ENCODE data around the gene ABCA3. TPM values are rescaled to one million over a fixed set of nuclear protein-coding genes. Genes with fewer than 3 reads are reported as not detected.

ABCA3 gene
- total RNA-seq, 2 experiments from 2014 or later = 7.0 to 7.7 TPM

GRCh38 chr16:2329532-2329931 is 11.0 kb downstream of the ABCA3 start:
- ChIA-PET POLR2A (no interaction called here), CTCF (no interaction called here)
- Mint-ChIP-seq H3K4me1 (ENCODE audit: low read depth) (no peaks in the 10 kb centered on the region), H3K36me3 (ENCODE audit: low read depth) (no peaks in the 10 kb centered on the region), H3K27ac (no peak overlapping the region), H3K27me3 (no peaks in the 10 kb centered on the region), H3K9me3 (no peaks in the 10 kb centered on the region), H3K4me3 (no peak overlapping the region)
- no peaks in the 10 kb centered on the region for H3K4me1 ChIP-seq (ENCODE audit: insufficient read depth, low read length)
- ATAC-seq (ENCODE audit: poor library complexity) (no peak), DNase-seq (no peak)
- intact Hi-C loops (cut with DNase I, micrococcal nuclease) = loop anchor here in 1 of 2 experiments (5.0 kb wide), 1 partner anchor 38 kb away; no protein-coding TSS in a partner anchor
- no peak overlapping the region for H3K4me3 ChIP-seq (ENCODE audit: low read length)
- H3K27me3 ChIP-seq (ENCODE audit: control insufficient read depth in 1 of 2, insufficient read depth in 2 of 2, low read length in 2 of 2) = no peaks in the 10 kb centered on the region
- H3K9me3 ChIP-seq (ENCODE audit: control insufficient read depth in 1 of 2, insufficient read depth in 1 of 2, low read length in 2 of 2) = no peaks in the 10 kb centered on the region
- H3K36me3 ChIP-seq (ENCODE audit: insufficient read depth, low read length) = peaks cover 10% of the 10 kb centered on the region
- H3K27ac ChIP-seq (ENCODE audit: low read depth in 1 of 2, low read length in 2 of 2) = no peak overlapping the region
- TF ChIP-seq CTCF (IDR thresholded peaks at IDR 0.05) = no peak

- POLR2A ChIA-PET = no interaction called here
These were observed 12.1 kb downstream of the ABCA3 start for GRCh38 chr16:2328428-2328827.

GRCh38 chr16:2326191-2326590 is 14.3 kb downstream of the ABCA3 start:
- CTCF ChIA-PET = no interaction called here
- Histone ChIP-seq H3K4me3 (ENCODE audit: low read length) (no peak overlapping the region), H3K27me3 (ENCODE audit: control insufficient read depth in 1 of 2, insufficient read depth in 2 of 2, low read length in 2 of 2) (no peaks in the 10 kb centered on the region), H3K9me3 (ENCODE audit: control insufficient read depth in 1 of 2, insufficient read depth in 1 of 2, low read length in 2 of 2) (no peaks in the 10 kb centered on the region), H3K36me3 (ENCODE audit: insufficient read depth, low read length) (peaks cover 21% of the 10 kb centered on the region), H3K4me1 (ENCODE audit: insufficient read depth, low read length) (no peaks in the 10 kb centered on the region), H3K27ac (ENCODE audit: low read depth in 1 of 2, low read length in 2 of 2) (no peak overlapping the region)
- H3K4me3 Mint-ChIP-seq = no peak overlapping the region
- peaks cover 5% of the 10 kb centered on the region for H3K36me3 Mint-ChIP-seq (ENCODE audit: low read depth)
- H3K27ac Mint-ChIP-seq = no peak overlapping the region
- H3K4me1 Mint-ChIP-seq (ENCODE audit: low read depth) = no peaks in the 10 kb centered on the region
- no peaks in the 10 kb centered on the region for H3K27me3 Mint-ChIP-seq
- no peaks in the 10 kb centered on the region for H3K9me3 Mint-ChIP-seq
- ATAC-seq (ENCODE audit: poor library complexity) = no peak
- no peak for TF ChIP-seq CTCF (IDR thresholded peaks at IDR 0.05)
- intact Hi-C loops (cut with DNase I, micrococcal nuclease) = loop anchor here in 1 of 2 experiments (5.0 kb wide), 1 partner anchor 41 kb away; no protein-coding TSS in a partner anchor
- no peak for DNase-seq
- POLR2A ChIA-PET = no interaction called here

More at GRCh38 chr16:2328428-2328827, 12.1 kb downstream of the ABCA3 start:
- no peak for TF ChIP-seq CTCF (IDR thresholded peaks at IDR 0.05)
- Mint-ChIP-seq H3K36me3 (ENCODE audit: low read depth) (peaks cover 5% of the 10 kb centered on the region), H3K27me3 (no peaks in the 10 kb centered on the region), H3K4me1 (ENCODE audit: low read depth) (no peaks in the 10 kb centered on the region), H3K9me3 (no peaks in the 10 kb centered on the region), H3K27ac (no peak overlapping the region), H3K4me3 (no peak overlapping the region)
- no peaks in the 10 kb centered on the region for H3K4me1 ChIP-seq (ENCODE audit: insufficient read depth, low read length)
- H3K36me3 ChIP-seq (ENCODE audit: insufficient read depth, low read length) = peaks cover 17% of the 10 kb centered on the region
- CTCF ChIA-PET = interaction anchor here (0.7 kb wide), 1 partner anchor 173 kb away, joined by 3 read pairs; no protein-coding TSS in a partner anchor
- H3K27ac ChIP-seq (ENCODE audit: low read depth in 1 of 2, low read length in 2 of 2) = no peak overlapping the region
- no peak for ATAC-seq (ENCODE audit: poor library complexity)
- DNase-seq = no peak
- H3K9me3 ChIP-seq (ENCODE audit: control insufficient read depth in 1 of 2, insufficient read depth in 1 of 2, low read length in 2 of 2) = no peaks in the 10 kb centered on the region
- intact Hi-C loops (cut with DNase I, micrococcal nuclease) = loop anchor here in 1 of 2 experiments (5.0 kb wide), 1 partner anchor 39 kb away; no protein-coding TSS in a partner anchor
- H3K4me3 ChIP-seq (ENCODE audit: low read length) = no peak overlapping the region
- no peaks in the 10 kb centered on the region for H3K27me3 ChIP-seq (ENCODE audit: control insufficient read depth in 1 of 2, insufficient read depth in 2 of 2, low read length in 2 of 2)
